ENCODE data around the gene MARCKS.

GRCh38 chr6:113857556-113858479 is 673 bp downstream of the MARCKS start:
- TF ChIP-seq CTCF (IDR thresholded peaks at IDR 0.05) (no peak), ZFX (IDR thresholded peaks at IDR 0.05; ENCODE audit: borderline replicate concordance) (no peak)
